ENCODE data around the gene RNASE9. TPM values are rescaled to one million over a fixed set of nuclear protein-coding genes. Genes with fewer than 3 reads are reported as not detected.
A peak's percentile ranks its signal among the peaks of the same experiment; 100 is the strongest.
"Not testable (repeated sequence)": the region's sequence is repeated elsewhere in the genome, so short reads cannot be mapped to it uniquely, and the experiment has no call there.

RNASE9 gene
- total RNA-seq, 1 donor from 2014 or later = not detected

- DNase-seq (ENCODE audit: low read depth) = no peak
These were observed 36.8 kb downstream of the RNASE9 start for GRCh38 chr14:20524027-20524426.

GRCh38 chr14:20522332-20522731, 38.5 kb downstream of the RNASE9 start:
- no peak for DNase-seq (ENCODE audit: low read depth)

GRCh38 chr14:20516921-20517320, 43.9 kb downstream of the RNASE9 start:
- peak; percentile 32 for DNase-seq (ENCODE audit: low read depth)

GRCh38 chr14:20515846-20516245, 45.0 kb downstream of the RNASE9 start:
- no peak for DNase-seq (ENCODE audit: low read depth)

- DNase-seq (ENCODE audit: low read depth) = no peak
These were observed 48.5 kb downstream of the RNASE9 start for GRCh38 chr14:20512177-20512905.

GRCh38 chr14:20508367-20508766, 52.5 kb downstream of the RNASE9 start:
- DNase-seq (ENCODE audit: low read depth) = no peak

- DNase-seq (ENCODE audit: low read depth) = not testable (repeated sequence)
These were observed 53.3 kb downstream of the RNASE9 start for GRCh38 chr14:20507537-20507936.

- not testable (repeated sequence) for DNase-seq (ENCODE audit: low read depth)
These were observed 54.1 kb downstream of the RNASE9 start for GRCh38 chr14:20506752-20507151.

- DNase-seq (ENCODE audit: low read depth) = not testable (repeated sequence)
These were observed 54.6 kb downstream of the RNASE9 start for GRCh38 chr14:20506276-20506675.

Other genes starting within 250 kb of the RNASE9 start
- gene CCNB1IP1, start 227.8 kb downstream of the RNASE9 start, total RNA-seq = 39.9 and 50.2 TPM in 2 replicates
- 17.2 and 21.1 TPM in 2 replicates for gene PARP2, start 217.4 kb downstream of the RNASE9 start, total RNA-seq
- gene TEP1, start 147.5 kb downstream of the RNASE9 start, total RNA-seq = 17.1 and 21.8 TPM in 2 replicates
- 0.05 and 0.16 TPM in 2 replicates for gene KLHL33, start 124.9 kb downstream of the RNASE9 start, total RNA-seq
- gene OSGEP, start 106.2 kb downstream of the RNASE9 start, total RNA-seq = 33.2 and 36.2 TPM in 2 replicates
- 125 and 145 TPM in 2 replicates for gene APEX1, start 105.8 kb downstream of the RNASE9 start, total RNA-seq
- 21.1 and 22.2 TPM in 2 replicates for gene PIP4P1, start 99.6 kb downstream of the RNASE9 start, total RNA-seq
- gene PNP, start 91.6 kb downstream of the RNASE9 start, total RNA-seq = 4.9 and 5.2 TPM in 2 replicates
- gene RNASE10, start 55.5 kb downstream of the RNASE9 start, total RNA-seq = not detected in 2 replicates
- gene RNASE11, start 27.0 kb upstream of the RNASE9 start, total RNA-seq = not detected in 2 replicates
- not detected in 2 replicates for gene RNASE12, start 30.3 kb upstream of the RNASE9 start, total RNA-seq
- not detected in 2 replicates for gene OR6S1, start 80.6 kb upstream of the RNASE9 start, total RNA-seq
- 4.7 and 7.2 TPM in 2 replicates for gene RNASE4, start 123.5 kb upstream of the RNASE9 start, total RNA-seq
- 0.42 and 1.4 TPM in 2 replicates for gene ANG, start 127.7 kb upstream of the RNASE9 start, total RNA-seq
- gene EDDM3A, start 184.8 kb upstream of the RNASE9 start, total RNA-seq = not detected in 2 replicates
- not detected in 2 replicates for gene EDDM3B, start 207.4 kb upstream of the RNASE9 start, total RNA-seq
- not detected in 2 replicates for gene RNASE6, start 220.2 kb upstream of the RNASE9 start, total RNA-seq
- gene RNASE1, start 241.8 kb upstream of the RNASE9 start, total RNA-seq = not detected in 2 replicates